ENCODE results near the gene CORO1A. TPM values are rescaled to one million over a fixed set of nuclear protein-coding genes. Genes with fewer than 3 reads are reported as not detected.
"Not testable (repeated sequence)": the region's sequence is repeated elsewhere in the genome, so short reads cannot be mapped to it uniquely, and the experiment has no call there.

Gene CORO1A
- total RNA-seq, 1 experiment from 2014 or later, result 0.95 TPM

DNA sequence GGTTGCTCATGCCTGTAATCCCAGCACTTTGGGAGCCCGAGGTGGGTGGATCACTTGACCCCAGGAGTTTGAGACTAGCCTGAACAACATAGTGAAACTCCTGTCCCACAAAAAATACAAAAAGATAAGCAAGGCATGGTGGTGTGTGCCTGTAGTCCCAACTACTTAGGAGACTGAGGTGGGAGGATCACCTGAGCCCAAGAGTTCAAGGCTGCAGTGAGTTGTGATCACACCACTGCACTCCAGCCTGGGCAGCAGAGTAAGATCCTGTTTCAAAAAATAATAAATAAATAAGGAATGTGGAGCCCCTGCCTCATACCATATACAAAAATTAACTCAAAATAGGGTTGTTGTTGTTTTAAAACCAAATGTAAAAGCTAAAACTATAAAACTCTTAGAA lies 26.2 kb upstream of the CORO1A start:
- Histone ChIP-seq H3K36me3 (ENCODE audit: control insufficient read depth, insufficient read depth, low read length) (no peaks in the 10 kb centered on the region), H3K9me3 (no peaks in the 10 kb centered on the region), H3K4me1 (no peaks in the 10 kb centered on the region), H3K27me3 (replicated peaks; ENCODE audit: control insufficient read depth, insufficient read depth, low read length) (no peaks in the 10 kb centered on the region), H3K4me3 (ENCODE audit: low read depth, low read length) (no peak overlapping the region)
- no peak for DNase-seq
- H3K36me3 Mint-ChIP-seq (ENCODE audit: insufficient read depth, unreplicated experiment), result no peaks in the 10 kb centered on the region
- H3K4me3 Mint-ChIP-seq (ENCODE audit: unreplicated experiment), result no peak overlapping the region
- intact Hi-C loops (cut with micrococcal nuclease; ENCODE audit: unreplicated experiment), result no loop called here
- ChIA-PET POLR2A (no interaction called here), CTCF (no interaction called here)
- H3K27me3 Mint-ChIP-seq (ENCODE audit: insufficient read depth, unreplicated experiment), result no peaks in the 10 kb centered on the region
- no peaks in the 10 kb centered on the region for H3K4me1 Mint-ChIP-seq (ENCODE audit: low read depth, unreplicated experiment)
- no peaks in the 10 kb centered on the region for H3K9me3 Mint-ChIP-seq (ENCODE audit: unreplicated experiment)
- H3K27ac Mint-ChIP-seq (ENCODE audit: unreplicated experiment), result no peak overlapping the region
- TF ChIP-seq CTCF (IDR thresholded peaks at IDR 0.05; ENCODE audit: insufficient read depth in 1 of 2, low read depth in 1 of 2, low read length in 1 of 2, severe bottlenecking in 1 of 2, unreplicated experiment in 1 of 2), result no peak
- no TSS peak for BruUV-seq (replicated peaks)

- Histone ChIP-seq H3K4me1 (no peaks in the 10 kb centered on the region), H3K9me3 (no peaks in the 10 kb centered on the region), H3K36me3 (ENCODE audit: control insufficient read depth, insufficient read depth, low read length) (no peaks in the 10 kb centered on the region), H3K27me3 (replicated peaks; ENCODE audit: control insufficient read depth, insufficient read depth, low read length) (no peaks in the 10 kb centered on the region), H3K4me3 (ENCODE audit: low read depth, low read length) (no peak overlapping the region)
- H3K4me1 Mint-ChIP-seq (ENCODE audit: low read depth, unreplicated experiment), result no peaks in the 10 kb centered on the region
- no peaks in the 10 kb centered on the region for H3K9me3 Mint-ChIP-seq (ENCODE audit: unreplicated experiment)
- H3K4me3 Mint-ChIP-seq (ENCODE audit: unreplicated experiment), result no peak overlapping the region
- no peak for TF ChIP-seq CTCF (IDR thresholded peaks at IDR 0.05; ENCODE audit: insufficient read depth in 1 of 2, low read depth in 1 of 2, low read length in 1 of 2, severe bottlenecking in 1 of 2, unreplicated experiment in 1 of 2)
- ChIA-PET CTCF (no interaction called here), POLR2A (no interaction called here)
- no peaks in the 10 kb centered on the region for H3K27me3 Mint-ChIP-seq (ENCODE audit: insufficient read depth, unreplicated experiment)
- H3K36me3 Mint-ChIP-seq (ENCODE audit: insufficient read depth, unreplicated experiment), result no peaks in the 10 kb centered on the region
- H3K27ac Mint-ChIP-seq (ENCODE audit: unreplicated experiment), result no peak overlapping the region
- no TSS peak for BruUV-seq (replicated peaks)
- intact Hi-C loops (cut with micrococcal nuclease; ENCODE audit: unreplicated experiment), result no loop called here
- no peak for DNase-seq
Observed at GRCh38 chr16:30163538-30163937, 19.9 kb upstream of the CORO1A start.

- H3K4me3 Mint-ChIP-seq (ENCODE audit: unreplicated experiment), result no peak overlapping the region
- ChIA-PET POLR2A (no interaction called here), CTCF (no interaction called here)
- no peaks in the 10 kb centered on the region for H3K36me3 Mint-ChIP-seq (ENCODE audit: insufficient read depth, unreplicated experiment)
- H3K27me3 Mint-ChIP-seq (ENCODE audit: insufficient read depth, unreplicated experiment), result no peaks in the 10 kb centered on the region
- no peak for TF ChIP-seq CTCF (IDR thresholded peaks at IDR 0.05; ENCODE audit: insufficient read depth in 1 of 2, low read depth in 1 of 2, low read length in 1 of 2, severe bottlenecking in 1 of 2, unreplicated experiment in 1 of 2)
- intact Hi-C loops (cut with micrococcal nuclease; ENCODE audit: unreplicated experiment), result no loop called here
- Histone ChIP-seq H3K36me3 (ENCODE audit: control insufficient read depth, insufficient read depth, low read length) (no peaks in the 10 kb centered on the region), H3K27me3 (replicated peaks; ENCODE audit: control insufficient read depth, insufficient read depth, low read length) (no peaks in the 10 kb centered on the region), H3K9me3 (no peaks in the 10 kb centered on the region), H3K4me3 (ENCODE audit: low read depth, low read length) (no peak overlapping the region), H3K4me1 (no peaks in the 10 kb centered on the region)
- no peak for DNase-seq
- no peak overlapping the region for H3K27ac Mint-ChIP-seq (ENCODE audit: unreplicated experiment)
- no peaks in the 10 kb centered on the region for H3K9me3 Mint-ChIP-seq (ENCODE audit: unreplicated experiment)
- BruUV-seq (replicated peaks), result no TSS peak
- no peaks in the 10 kb centered on the region for H3K4me1 Mint-ChIP-seq (ENCODE audit: low read depth, unreplicated experiment)
Observed at GRCh38 chr16:30166202-30166902, 17.1 kb upstream of the CORO1A start.

GRCh38 chr16:30168746-30169145 lies 14.7 kb upstream of the CORO1A start:
- H3K4me3 Mint-ChIP-seq (ENCODE audit: unreplicated experiment); H3K27me3 ChIP-seq (replicated peaks; ENCODE audit: control insufficient read depth, insufficient read depth, low read length); H3K4me3 ChIP-seq (ENCODE audit: low read depth, low read length); BruUV-seq (replicated peaks); intact Hi-C loops (cut with micrococcal nuclease; ENCODE audit: unreplicated experiment); CTCF ChIA-PET; H3K9me3 Mint-ChIP-seq (ENCODE audit: unreplicated experiment); H3K27ac Mint-ChIP-seq (ENCODE audit: unreplicated experiment); H3K4me1 Mint-ChIP-seq (ENCODE audit: low read depth, unreplicated experiment); H3K36me3 Mint-ChIP-seq (ENCODE audit: insufficient read depth, unreplicated experiment); POLR2A ChIA-PET; H3K36me3 ChIP-seq (ENCODE audit: control insufficient read depth, insufficient read depth, low read length); H3K27me3 Mint-ChIP-seq (ENCODE audit: insufficient read depth, unreplicated experiment); H3K4me1 ChIP-seq; H3K9me3 ChIP-seq; DNase-seq: not testable (repeated sequence)

DNA sequence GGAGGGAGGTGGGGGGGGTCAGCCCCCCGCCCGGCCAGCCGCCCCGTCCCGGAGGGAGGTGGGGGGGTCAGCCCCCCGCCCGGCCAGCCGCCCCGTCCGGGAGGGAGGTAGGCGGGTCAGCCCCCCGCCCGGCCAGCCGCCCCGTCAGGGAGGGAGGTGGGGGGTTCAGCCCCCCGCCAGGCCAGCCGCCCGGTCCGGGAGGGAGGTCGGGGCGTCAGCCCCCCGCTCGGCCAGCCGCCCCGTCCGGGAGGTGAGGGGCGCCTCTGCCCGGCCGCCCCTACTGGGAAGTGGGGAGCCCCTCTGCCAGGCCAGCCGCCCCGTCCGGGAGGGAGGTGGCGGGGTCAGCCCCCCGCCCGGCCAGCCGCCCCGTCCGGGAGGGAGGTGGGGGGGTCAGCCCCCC lies 14.0 kb upstream of the CORO1A start:
- H3K27ac Mint-ChIP-seq (ENCODE audit: unreplicated experiment); H3K4me1 Mint-ChIP-seq (ENCODE audit: low read depth, unreplicated experiment); POLR2A ChIA-PET: not testable (repeated sequence)

More for the DNA sequence above, 14.0 kb upstream of the CORO1A start:
- H3K9me3 ChIP-seq; H3K9me3 Mint-ChIP-seq (ENCODE audit: unreplicated experiment); intact Hi-C loops (cut with micrococcal nuclease; ENCODE audit: unreplicated experiment); CTCF ChIA-PET; BruUV-seq (replicated peaks); DNase-seq; H3K36me3 ChIP-seq (ENCODE audit: control insufficient read depth, insufficient read depth, low read length); H3K4me3 Mint-ChIP-seq (ENCODE audit: unreplicated experiment); H3K4me1 ChIP-seq; H3K27me3 ChIP-seq (replicated peaks; ENCODE audit: control insufficient read depth, insufficient read depth, low read length); H3K27me3 Mint-ChIP-seq (ENCODE audit: insufficient read depth, unreplicated experiment); H3K36me3 Mint-ChIP-seq (ENCODE audit: insufficient read depth, unreplicated experiment); H3K4me3 ChIP-seq (ENCODE audit: low read depth, low read length): not testable (repeated sequence)

Data from Caco-2 (cell line).